H9 (cell line): ENCODE data around the gene MEIS3. TPM values are rescaled to one million over a fixed set of nuclear protein-coding genes. Genes with fewer than 3 reads are reported as not detected.

Experiments used
- DNase-seq: peaks from one replicate; pipeline ENCODE4 v3.0.0-alpha.2; 2017
- H2AFZ ChIP-seq: one replicate; pipeline ENCODE4 v1.6.1; 2013; ENCODE audit warnings: mild to moderate bottlenecking, low read length, control low read depth, moderate library complexity
- H2AK5ac ChIP-seq: 2 replicates; pipeline ENCODE4 v1.6.1; 2013; ENCODE audit warnings: low read length, control low read depth, mixed read lengths; ENCODE audit not compliant: insufficient read length
- H2BK120ac ChIP-seq: one replicate; pipeline ENCODE4 v1.6.1; 2013; ENCODE audit warnings: low read depth, mild to moderate bottlenecking, low read length, control low read depth, inconsistent platforms; ENCODE audit not compliant: poor library complexity, severe bottlenecking
- H2BK12ac ChIP-seq: 2 replicates; pipeline ENCODE4 v1.6.1; 2013; ENCODE audit warnings: low read length, control low read depth, mixed read lengths, low read depth; ENCODE audit not compliant: insufficient read length
- H2BK15ac ChIP-seq: 2 replicates; pipeline ENCODE4 v1.6.1; 2013; ENCODE audit warnings: low read depth, low read length, control low read depth
- H2BK20ac ChIP-seq: one replicate; pipeline ENCODE4 v1.6.1; 2013; ENCODE audit warnings: low read depth, mild to moderate bottlenecking, low read length, control low read depth, inconsistent platforms; ENCODE audit not compliant: poor library complexity, severe bottlenecking
- H2BK5ac ChIP-seq: 2 replicates; pipeline ENCODE4 v1.6.1; 2013; ENCODE audit warnings: low read length, control low read depth, mixed read lengths; ENCODE audit not compliant: insufficient read length
- H3K14ac ChIP-seq: 2 replicates; pipeline ENCODE4 v1.6.1; 2013; ENCODE audit warnings: low read length, control low read depth; ENCODE audit not compliant: insufficient read depth
- H3K18ac ChIP-seq: 2 replicates; pipeline ENCODE4 v1.6.1; 2013; ENCODE audit warnings: low read depth, mild to moderate bottlenecking, mixed read lengths, low read length, control low read depth; ENCODE audit not compliant: insufficient read length
- H3K23ac ChIP-seq: 2 replicates; pipeline ENCODE4 v1.6.1; 2013; ENCODE audit warnings: low read length, control low read depth, mixed read lengths, low read depth; ENCODE audit not compliant: insufficient read length
- H3K23me2 ChIP-seq: 2 replicates; pipeline ENCODE4 v1.6.1; 2013; ENCODE audit warnings: low read depth, mild to moderate bottlenecking, mixed read lengths, low read length, control low read depth; ENCODE audit not compliant: insufficient read length, poor library complexity, severe bottlenecking
- H3K27ac ChIP-seq: 2 replicates; pipeline ENCODE4 v1.5.1; 2013; ENCODE audit warnings: low read length, control low read depth, mixed read lengths, low read depth; ENCODE audit not compliant: insufficient read length
- H3K27me3 ChIP-seq: 2 replicates; pipeline ENCODE4 v1.6.1; 2013; ENCODE audit warnings: low read length, control low read depth, inconsistent platforms; ENCODE audit not compliant: insufficient read depth
- H3K4ac ChIP-seq: 2 replicates; pipeline ENCODE4 v1.6.1; 2013; ENCODE audit warnings: low read depth, mild to moderate bottlenecking, control low read depth, inconsistent platforms, low read length, moderate library complexity
- H3K4me1 ChIP-seq: 2 replicates; pipeline ENCODE4 v1.6.1; 2013; ENCODE audit warnings: low read length, control low read depth, inconsistent platforms; ENCODE audit not compliant: insufficient read depth
- H3K4me2 ChIP-seq: 2 replicates; pipeline ENCODE4 v1.6.1; 2013; ENCODE audit warnings: low read length, control low read depth, mixed read lengths; ENCODE audit not compliant: insufficient read length, insufficient read depth
- H3K56ac ChIP-seq: 2 replicates; pipeline ENCODE4 v1.6.1; 2013; ENCODE audit warnings: low read depth, mild to moderate bottlenecking, mixed read lengths, low read length, control low read depth; ENCODE audit not compliant: insufficient read length
- H3K79me1 ChIP-seq: 2 replicates; pipeline ENCODE4 v1.6.1; 2013; ENCODE audit warnings: low read depth, mild to moderate bottlenecking, moderate library complexity, low read length, control low read depth, inconsistent platforms; ENCODE audit not compliant: insufficient read depth, poor library complexity, severe bottlenecking
- H3K79me2 ChIP-seq: 2 replicates; pipeline ENCODE4 v1.6.1; 2013; ENCODE audit warnings: low read length, control low read depth, inconsistent platforms; ENCODE audit not compliant: insufficient read depth
- H3K9ac ChIP-seq: 2 replicates; pipeline ENCODE4 v1.6.1; 2013; ENCODE audit warnings: low read length, control low read depth, mixed read lengths; ENCODE audit not compliant: insufficient read length; ENCODE audit errors: extremely low read depth
- H3K9me3 ChIP-seq: one replicate; pipeline ENCODE4 v1.6.1; 2013; ENCODE audit warnings: low read depth, low read length, inconsistent platforms; ENCODE audit not compliant: control insufficient read depth
- H3T11ph ChIP-seq: one replicate; pipeline ENCODE4 v1.6.1; 2013; ENCODE audit warnings: mild to moderate bottlenecking, low read length, control low read depth, inconsistent platforms
- H4K20me1 ChIP-seq: one replicate; pipeline ENCODE4 v1.6.1; 2013; ENCODE audit not compliant: control insufficient read depth, insufficient read length, insufficient read depth
- H4K5ac ChIP-seq: 2 replicates; pipeline ENCODE4 v1.6.1; 2013; ENCODE audit warnings: low read depth, mild to moderate bottlenecking, mixed read lengths, low read length, control low read depth; ENCODE audit not compliant: insufficient read length
- H4K8ac ChIP-seq: replicated peaks from 2 replicates; pipeline ENCODE4 v1.6.1; 2013; ENCODE audit warnings: low read length, control low read depth, mixed read lengths, low read depth; ENCODE audit not compliant: insufficient read length
- H4K91ac ChIP-seq: 2 replicates; pipeline ENCODE4 v1.6.1; 2013; ENCODE audit warnings: low read depth, mild to moderate bottlenecking, moderate library complexity, mixed read lengths, low read length, control low read depth; ENCODE audit not compliant: insufficient read length
- H3K27ac Mint-ChIP-seq, 3 experiments: 2 replicates in 2 of 3; 3 replicates in 1 of 3; pipeline ENCODE4 v1.8.0; 2020 to 2021; ENCODE audit warnings: mixed read lengths in 3 of 3, mild to moderate bottlenecking in 1 of 3, moderate library complexity in 1 of 3
- H3K27me3 Mint-ChIP-seq: 2 replicates; pipeline ENCODE4 v1.8.0; 2021; ENCODE audit warnings: low read depth, mild to moderate bottlenecking, moderate library complexity, mixed read lengths
- H3K36me3 Mint-ChIP-seq, 3 experiments: 2 replicates in 2 of 3; 3 replicates in 1 of 3; pipeline ENCODE4 v1.8.0; 2020 to 2021; ENCODE audit warnings: low read depth in 3 of 3, mixed read lengths in 3 of 3; ENCODE audit not compliant: insufficient read depth in 1 of 3
- H3K4me1 Mint-ChIP-seq, 2 experiments: 2 replicates each; pipeline ENCODE4 v1.8.0; 2020; ENCODE audit warnings: mixed read lengths in 2 of 2
- H3K4me3 Mint-ChIP-seq, 2 experiments: 2 replicates in 1 of 2; 3 replicates in 1 of 2; pipeline ENCODE4 v1.8.0; 2020 to 2021; ENCODE audit warnings: mild to moderate bottlenecking in 2 of 2, mixed read lengths in 2 of 2, moderate library complexity in 1 of 2
- H3K9me3 Mint-ChIP-seq, 2 experiments: 2 replicates in 1 of 2; 3 replicates in 1 of 2; pipeline ENCODE4 v1.8.0; 2020; ENCODE audit warnings: mild to moderate bottlenecking in 2 of 2, mixed read lengths in 2 of 2, moderate library complexity in 1 of 2
- WGBS: extraction: QIAGEN DNeasy Blood & Tissue Kit; methylation state at CpG from one replicate; pipeline ENCODE4 v1.1.7; 2013; ENCODE audit warnings: missing lambda C conversion rate, low lambda C conversion rate, mixed read lengths; ENCODE audit not compliant: insufficient read length; ENCODE audit errors: extremely low coverage; 5-methylcytosine and 5-hydroxymethylcytosine counted together
- total RNA-seq: library from RNA; stranded (reverse); gene quantifications from 2 replicates; pipeline ENCODE4 v1.2.1, GENCODE V29; 2021
- TF ChIP-seq, protein P1 (sequence below): fragments of 200-600 bp; sonication (generic); conservative IDR thresholded peaks from 3 replicates; pipeline ENCODE4 v1.8.0; 2021; ENCODE audit warnings: antibody characterized with exemption, mild to moderate bottlenecking

MEIS3 gene
- total RNA-seq, 1 experiment from 2014 or later, result 44.0 TPM

DNA sequence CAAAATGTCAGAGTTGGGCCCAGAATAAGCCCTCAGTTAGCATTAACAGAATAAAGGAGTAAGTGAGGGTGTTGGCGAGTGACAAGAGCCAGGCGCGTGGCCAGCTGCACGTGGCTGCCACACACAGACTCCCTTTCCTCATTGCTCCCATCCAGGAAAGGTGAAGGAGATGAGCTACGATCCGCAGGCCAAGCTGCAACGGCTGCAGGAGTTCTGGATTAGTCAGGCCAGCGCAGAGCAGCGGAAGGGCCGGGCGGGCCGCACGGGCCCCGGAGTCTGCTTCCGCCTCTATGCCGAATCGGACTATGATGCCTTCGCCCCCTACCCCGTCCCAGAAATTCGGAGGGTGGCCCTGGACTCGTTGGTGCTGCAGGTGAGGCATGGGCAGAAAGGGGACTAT is 57.0 kb downstream of the MEIS3 start:
- H3K9me3 ChIP-seq, result no peaks in the 10 kb centered on the region
- no peak overlapping the region for H3K14ac ChIP-seq
- no peak overlapping the region for H3K23ac ChIP-seq
- H4K5ac ChIP-seq, result no peak overlapping the region
- no peak overlapping the region for H2BK20ac ChIP-seq
- Mint-ChIP-seq H3K27ac (no peak overlapping the region), H3K4me3 (no peak overlapping the region), H3K4me1 (no peaks in the 10 kb centered on the region), H3K9me3 (no peaks in the 10 kb centered on the region), H3K36me3 (peaks cover 69 to 92% (median 86%) of the 10 kb centered on the region in 3 experiments), H3K27me3 (no peaks in the 10 kb centered on the region)
- H3K79me1 ChIP-seq, result no peaks in the 10 kb centered on the region
- H3K18ac ChIP-seq, result no peak overlapping the region
- TF ChIP-seq, protein P1, sequence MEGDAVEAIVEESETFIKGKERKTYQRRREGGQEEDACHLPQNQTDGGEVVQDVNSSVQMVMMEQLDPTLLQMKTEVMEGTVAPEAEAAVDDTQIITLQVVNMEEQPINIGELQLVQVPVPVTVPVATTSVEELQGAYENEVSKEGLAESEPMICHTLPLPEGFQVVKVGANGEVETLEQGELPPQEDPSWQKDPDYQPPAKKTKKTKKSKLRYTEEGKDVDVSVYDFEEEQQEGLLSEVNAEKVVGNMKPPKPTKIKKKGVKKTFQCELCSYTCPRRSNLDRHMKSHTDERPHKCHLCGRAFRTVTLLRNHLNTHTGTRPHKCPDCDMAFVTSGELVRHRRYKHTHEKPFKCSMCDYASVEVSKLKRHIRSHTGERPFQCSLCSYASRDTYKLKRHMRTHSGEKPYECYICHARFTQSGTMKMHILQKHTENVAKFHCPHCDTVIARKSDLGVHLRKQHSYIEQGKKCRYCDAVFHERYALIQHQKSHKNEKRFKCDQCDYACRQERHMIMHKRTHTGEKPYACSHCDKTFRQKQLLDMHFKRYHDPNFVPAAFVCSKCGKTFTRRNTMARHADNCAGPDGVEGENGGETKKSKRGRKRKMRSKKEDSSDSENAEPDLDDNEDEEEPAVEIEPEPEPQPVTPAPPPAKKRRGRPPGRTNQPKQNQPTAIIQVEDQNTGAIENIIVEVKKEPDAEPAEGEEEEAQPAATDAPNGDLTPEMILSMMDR, result no peak
- no peak overlapping the region for H2BK15ac ChIP-seq
- H3K56ac ChIP-seq, result no peak overlapping the region
- H2BK120ac ChIP-seq, result no peak overlapping the region
- no peak overlapping the region for H2AFZ ChIP-seq
- no peak overlapping the region for H2AK5ac ChIP-seq
- no peak overlapping the region for H3K4ac ChIP-seq
- no peak for DNase-seq
- H3K9ac ChIP-seq, result no peak overlapping the region
- H3K79me2 ChIP-seq, result no peaks in the 10 kb centered on the region
- H3T11ph ChIP-seq, result no peak overlapping the region
- no peak overlapping the region for H3K4me2 ChIP-seq
- no peaks in the 10 kb centered on the region for H3K27me3 ChIP-seq
- H3K23me2 ChIP-seq, result no peaks in the 10 kb centered on the region
- H4K20me1 ChIP-seq, result no peaks in the 10 kb centered on the region
- no peak overlapping the region for H3K27ac ChIP-seq
- no peak overlapping the region for H2BK12ac ChIP-seq
- H4K91ac ChIP-seq, result no peak overlapping the region
- H4K8ac ChIP-seq, result no peak overlapping the region
- H2BK5ac ChIP-seq, result no peak overlapping the region
- no peaks in the 10 kb centered on the region for H3K4me1 ChIP-seq
- WGBS, result no CpG with 5 or more reads among the region's 21 CpGs
